ENCODE results near the gene PNMA3. TPM values are rescaled to one million over a fixed set of nuclear protein-coding genes. Genes with fewer than 3 reads are reported as not detected.
"Not testable (repeated sequence)": the region's sequence is repeated elsewhere in the genome, so short reads cannot be mapped to it uniquely, and the experiment has no call there.

Gene PNMA3
- total and polyA plus RNA-seq, 4 donors, result 0.06 to 11.7 (median 0.23) TPM

GRCh38 chrX:153102418-153102817, 46.1 kb downstream of the PNMA3 start (continued):
- TF ChIP-seq YY1 (IDR thresholded peaks at IDR 0.05) (peak; percentile 19), ATF3 (IDR thresholded peaks at IDR 0.05) (no peak), RXRA (IDR thresholded peaks at IDR 0.05) (peak; percentile 73 to 75), GABPA (IDR thresholded peaks at IDR 0.05 in 1 of 2, conservative IDR thresholded peaks at IDR 0.05 in 1 of 2) (peak in 1 of 2 donors; percentile 41)

GRCh38 chrX:153104959-153105358, 48.7 kb downstream of the PNMA3 start:
- WGBS, result 89% methylated on average over 1 of the region's 1 CpG

GRCh38 chrX:153106092-153106801, 50.0 kb downstream of the PNMA3 start:
- DNase-seq (ENCODE audit: low spot score); H3K36me3 ChIP-seq (ENCODE audit: control insufficient read depth in 4 of 4, insufficient read depth in 3 of 4, low read depth in 1 of 4, low read length in 3 of 4); H3K27ac ChIP-seq (ENCODE audit: low read depth in 1 of 2, low read length in 2 of 2); H3K27me3 ChIP-seq (ENCODE audit: control insufficient read depth in 4 of 4, insufficient read depth in 4 of 4, low read length in 3 of 4); H3K4me1 ChIP-seq (ENCODE audit: control insufficient read depth in 4 of 4, insufficient read depth in 4 of 4, low read length in 3 of 4); H3K9ac ChIP-seq (ENCODE audit: low read depth in 1 of 2, low read length in 2 of 2); H3K4me3 ChIP-seq (ENCODE audit: low read depth in 1 of 3, low read length in 3 of 3): not testable (repeated sequence)
- H3K9me3 ChIP-seq (ENCODE audit: control insufficient read depth in 4 of 4, low read length in 3 of 4), result peaks cover 0 to 11% (median 3%) of the 10 kb centered on the region in 4 donors
- WGBS, result 39% methylated on average over 4 of the region's 12 CpGs

More at GRCh38 chrX:153104959-153105358, 48.7 kb downstream of the PNMA3 start:
- not testable (repeated sequence) for DNase-seq (ENCODE audit: low spot score); H3K9ac ChIP-seq (ENCODE audit: low read depth in 1 of 2, low read length in 2 of 2); H3K27me3 ChIP-seq (ENCODE audit: control insufficient read depth in 4 of 4, insufficient read depth in 4 of 4, low read length in 3 of 4); H3K27ac ChIP-seq (ENCODE audit: low read depth in 1 of 2, low read length in 2 of 2); H3K4me3 ChIP-seq (ENCODE audit: low read depth in 1 of 3, low read length in 3 of 3); H3K4me1 ChIP-seq (ENCODE audit: control insufficient read depth in 4 of 4, insufficient read depth in 4 of 4, low read length in 3 of 4); H3K36me3 ChIP-seq (ENCODE audit: control insufficient read depth in 4 of 4, insufficient read depth in 3 of 4, low read depth in 1 of 4, low read length in 3 of 4)
- peaks cover 0 to 11% (median 3%) of the 10 kb centered on the region in 4 donors for H3K9me3 ChIP-seq (ENCODE audit: control insufficient read depth in 4 of 4, low read length in 3 of 4)

Small RNA genes within 50 kb of the gene (small RNA-seq; reads per million reads assigned to genes)
- not detected for gene AC243428.1

Other genes starting within 250 kb of the PNMA3 start
- gene CETN2, start 225.7 kb upstream of the PNMA3 start, total RNA-seq, result 10 to 100 TPM; 10.1 to 24.3 TPM
- 10 to 100 TPM; 10.9 to 16.4 TPM for gene CETN2, start 225.7 kb upstream of the PNMA3 start, polyA plus RNA-seq
- gene NSDHL, start 225.4 kb upstream of the PNMA3 start, total RNA-seq, result 10 to 100 TPM; 42.6 to 63.6 TPM
- 10 to 100 TPM; 23.8 to 34.6 TPM for gene NSDHL, start 225.4 kb upstream of the PNMA3 start, polyA plus RNA-seq
- gene ZNF185, start 158.4 kb upstream of the PNMA3 start, total RNA-seq, result 1 to 10 TPM; 1.1 to 3.2 TPM
- under 1 TPM; 0.44 to 0.80 TPM for gene ZNF185, start 158.4 kb upstream of the PNMA3 start, polyA plus RNA-seq
- under 1 TPM in 1 of 2 donors, not detected in 1; 0.09 TPM for gene PNMA5, start 62.4 kb upstream of the PNMA3 start, total RNA-seq
- gene PNMA5, start 62.4 kb upstream of the PNMA3 start, polyA plus RNA-seq, result not detected
- 1 to 10 TPM; 5.4 to 6.4 TPM for gene PNMA6A, start 16.0 kb downstream of the PNMA3 start, total RNA-seq
- 1 to 10 TPM; 3.5 to 7.5 TPM for gene PNMA6A, start 16.0 kb downstream of the PNMA3 start, polyA plus RNA-seq
- not detected for gene MAGEA1, start 122.8 kb downstream of the PNMA3 start, total RNA-seq
- gene MAGEA1, start 122.8 kb downstream of the PNMA3 start, polyA plus RNA-seq, result not detected

Measured in liver (tissue), 10 donors.